ENCODE data around the gene CAMKMT. TPM values are rescaled to one million over a fixed set of nuclear protein-coding genes. Genes with fewer than 3 reads are reported as not detected.

Gene CAMKMT
- polyA plus RNA-seq, 3 donors: 4.7 to 7.8 (median 7.0) TPM

- H3K4me1 ChIP-seq (ENCODE audit: control insufficient read depth in 1 of 2, insufficient read depth in 2 of 2, low read length in 2 of 2): no peaks in the 10 kb centered on the region
- H3K36me3 Mint-ChIP-seq: peaks cover 67 to 72% of the 10 kb centered on the region in 2 donors
- no peaks in the 10 kb centered on the region for H3K9me3 Mint-ChIP-seq
- no peaks in the 10 kb centered on the region for H3K27me3 ChIP-seq (ENCODE audit: control insufficient read depth in 2 of 2, insufficient read depth in 2 of 2, low read length in 2 of 2)
- H3K27ac ChIP-seq (ENCODE audit: low read depth in 1 of 2, low read length in 2 of 2): no peak overlapping the region
- no peak overlapping the region for H3K4me3 ChIP-seq (replicated peaks in 1 of 3; ENCODE audit: low read depth in 2 of 3, low read length in 3 of 3)
- H3K9me3 ChIP-seq (replicated peaks in 1 of 2; ENCODE audit: control insufficient read depth in 1 of 2, insufficient read depth in 1 of 2, low read length in 2 of 2): no peaks in the 10 kb centered on the region
- no peak overlapping the region for H3K27ac Mint-ChIP-seq
- H3K4me3 Mint-ChIP-seq: no peak overlapping the region
- no peaks in the 10 kb centered on the region for H3K4me1 Mint-ChIP-seq
- TF ChIP-seq CTCF (IDR thresholded peaks at IDR 0.05): no peak
- H3K79me2 ChIP-seq (ENCODE audit: insufficient read depth, low read length): no peaks in the 10 kb centered on the region
- H3K27me3 Mint-ChIP-seq (ENCODE audit: low read depth in 3 of 3): no peaks in the 10 kb centered on the region
- intact Hi-C loops (cut with micrococcal nuclease): no loop called here
- H3K9ac ChIP-seq (ENCODE audit: insufficient read depth, low read length, poor library complexity, severe bottlenecking): no peak overlapping the region
- no CpG with 5 or more reads among the region's 4 CpGs for WGBS (ENCODE audit: insufficient coverage)
- no peaks in the 10 kb centered on the region for H4K20me1 ChIP-seq (ENCODE audit: insufficient read depth, low read length)
- no peak overlapping the region for H3K4me2 ChIP-seq (replicated peaks; ENCODE audit: extremely low read depth, low read length, poor library complexity, severe bottlenecking)
- peaks cover 59 to 86% of the 10 kb centered on the region in 2 donors for H3K36me3 ChIP-seq (replicated peaks in 1 of 2; ENCODE audit: control insufficient read depth in 1 of 2, insufficient read depth in 2 of 2, low read length in 2 of 2)
- H2AFZ ChIP-seq (ENCODE audit: insufficient read depth, low read depth, low read length, poor library complexity, severe bottlenecking): no peak overlapping the region
- no peak for DNase-seq
Observed at GRCh38 chr2:44325897-44326296, 35.9 kb upstream of the CAMKMT start.

GRCh38 chr2:44326548-44327264 lies 35.0 kb upstream of the CAMKMT start:
- H3K9me3 Mint-ChIP-seq: no peaks in the 10 kb centered on the region

More at GRCh38 chr2:44326548-44327264, 35.0 kb upstream of the CAMKMT start:
- H3K27me3 Mint-ChIP-seq (ENCODE audit: low read depth in 3 of 3): no peaks in the 10 kb centered on the region
- H3K4me1 ChIP-seq (ENCODE audit: control insufficient read depth in 1 of 2, insufficient read depth in 2 of 2, low read length in 2 of 2): no peaks in the 10 kb centered on the region
- no peak for DNase-seq
- H3K27me3 ChIP-seq (ENCODE audit: control insufficient read depth in 2 of 2, insufficient read depth in 2 of 2, low read length in 2 of 2): no peaks in the 10 kb centered on the region
- TF ChIP-seq CTCF (IDR thresholded peaks at IDR 0.05): no peak
- no peaks in the 10 kb centered on the region for H3K79me2 ChIP-seq (ENCODE audit: insufficient read depth, low read length)
- 73% methylated on average over 4 of the region's 13 CpGs for WGBS (ENCODE audit: insufficient coverage)
- H3K27ac ChIP-seq (ENCODE audit: low read depth in 1 of 2, low read length in 2 of 2): no peak overlapping the region
- intact Hi-C loops (cut with micrococcal nuclease): no loop called here
- no peaks in the 10 kb centered on the region for H3K4me1 Mint-ChIP-seq
- peaks cover 66 to 71% of the 10 kb centered on the region in 2 donors for H3K36me3 Mint-ChIP-seq
- no peak overlapping the region for H3K4me2 ChIP-seq (replicated peaks; ENCODE audit: extremely low read depth, low read length, poor library complexity, severe bottlenecking)
- no peak overlapping the region for H3K27ac Mint-ChIP-seq
- H3K9me3 ChIP-seq (replicated peaks in 1 of 2; ENCODE audit: control insufficient read depth in 1 of 2, insufficient read depth in 1 of 2, low read length in 2 of 2): no peaks in the 10 kb centered on the region
- no peak overlapping the region for H3K4me3 Mint-ChIP-seq
- no peak overlapping the region for H3K4me3 ChIP-seq (replicated peaks in 1 of 3; ENCODE audit: low read depth in 2 of 3, low read length in 3 of 3)
- no peaks in the 10 kb centered on the region for H4K20me1 ChIP-seq (ENCODE audit: insufficient read depth, low read length)
- no peak overlapping the region for H2AFZ ChIP-seq (ENCODE audit: insufficient read depth, low read depth, low read length, poor library complexity, severe bottlenecking)
- H3K9ac ChIP-seq (ENCODE audit: insufficient read depth, low read length, poor library complexity, severe bottlenecking): no peak overlapping the region
- peaks cover 55 to 86% of the 10 kb centered on the region in 2 donors for H3K36me3 ChIP-seq (replicated peaks in 1 of 2; ENCODE audit: control insufficient read depth in 1 of 2, insufficient read depth in 2 of 2, low read length in 2 of 2)
